ENCODE results near the gene DNAH9.

The DNAH9 gene

DNA sequence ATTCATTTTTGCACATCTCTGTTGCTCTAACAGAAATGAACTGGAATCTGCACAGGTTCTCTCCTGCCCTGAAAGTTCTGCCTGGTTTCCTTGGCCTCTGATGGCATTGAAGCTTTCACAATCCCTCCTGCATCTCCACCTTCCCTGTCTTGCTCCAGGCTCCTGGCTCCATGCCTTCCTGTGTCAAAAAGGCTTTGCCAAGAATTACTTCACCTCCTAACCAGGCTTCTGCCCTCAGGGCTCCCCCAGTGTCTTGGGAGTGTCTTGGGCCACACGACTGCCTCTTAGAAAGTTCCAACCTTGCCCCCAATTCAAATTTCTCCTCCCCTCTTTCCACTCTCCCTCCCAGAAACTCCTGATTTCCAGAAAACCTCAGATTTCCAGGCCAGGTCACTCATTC is 37.0 kb upstream of the DNAH9 start:
- TF ChIP-seq, protein P1, sequence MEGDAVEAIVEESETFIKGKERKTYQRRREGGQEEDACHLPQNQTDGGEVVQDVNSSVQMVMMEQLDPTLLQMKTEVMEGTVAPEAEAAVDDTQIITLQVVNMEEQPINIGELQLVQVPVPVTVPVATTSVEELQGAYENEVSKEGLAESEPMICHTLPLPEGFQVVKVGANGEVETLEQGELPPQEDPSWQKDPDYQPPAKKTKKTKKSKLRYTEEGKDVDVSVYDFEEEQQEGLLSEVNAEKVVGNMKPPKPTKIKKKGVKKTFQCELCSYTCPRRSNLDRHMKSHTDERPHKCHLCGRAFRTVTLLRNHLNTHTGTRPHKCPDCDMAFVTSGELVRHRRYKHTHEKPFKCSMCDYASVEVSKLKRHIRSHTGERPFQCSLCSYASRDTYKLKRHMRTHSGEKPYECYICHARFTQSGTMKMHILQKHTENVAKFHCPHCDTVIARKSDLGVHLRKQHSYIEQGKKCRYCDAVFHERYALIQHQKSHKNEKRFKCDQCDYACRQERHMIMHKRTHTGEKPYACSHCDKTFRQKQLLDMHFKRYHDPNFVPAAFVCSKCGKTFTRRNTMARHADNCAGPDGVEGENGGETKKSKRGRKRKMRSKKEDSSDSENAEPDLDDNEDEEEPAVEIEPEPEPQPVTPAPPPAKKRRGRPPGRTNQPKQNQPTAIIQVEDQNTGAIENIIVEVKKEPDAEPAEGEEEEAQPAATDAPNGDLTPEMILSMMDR (IDR thresholded peaks at IDR 0.05; ENCODE audit: low read depth, low read length, missing control alignments), result no peak
- in situ Hi-C loops (cut with HindIII; ENCODE audit: low pct_ligation_motif_present, low sequenced_read_pairs), result no loop called here
- no peaks in the 10 kb centered on the region for H3K36me3 ChIP-seq (replicated peaks)
- H3K4me3 ChIP-seq (ENCODE audit: low read depth, low read length), result no peak overlapping the region
- DNase-seq, result no peak
- H3K27ac ChIP-seq, result no peak overlapping the region
- H3K27me3 ChIP-seq (replicated peaks), result no peaks in the 10 kb centered on the region

DNA sequence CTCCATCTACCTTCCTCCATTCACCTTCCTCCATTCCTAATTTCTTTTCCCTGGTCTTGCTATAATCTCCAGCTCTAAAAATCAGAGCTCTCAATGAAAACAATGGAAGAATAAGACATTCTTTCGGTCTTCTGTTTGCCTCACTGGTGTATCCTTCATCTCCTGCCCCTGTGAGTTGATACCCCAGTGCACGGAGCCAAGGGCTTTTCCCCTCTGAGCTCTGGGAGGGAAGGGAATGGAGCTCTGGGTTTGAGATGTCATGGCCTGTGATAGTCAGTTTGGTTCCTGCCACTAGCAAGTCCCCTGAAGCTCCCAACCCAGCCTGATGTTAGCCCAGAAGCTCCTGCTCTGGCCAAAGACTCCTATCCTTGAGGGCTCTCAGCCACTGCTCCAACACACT is 36.6 kb upstream of the DNAH9 start:
- no peaks in the 10 kb centered on the region for H3K36me3 ChIP-seq (replicated peaks)
- TF ChIP-seq, protein P1 (IDR thresholded peaks at IDR 0.05; ENCODE audit: low read depth, low read length, missing control alignments), result no peak
- DNase-seq, result no peak
- in situ Hi-C loops (cut with HindIII; ENCODE audit: low pct_ligation_motif_present, low sequenced_read_pairs), result no loop called here
- H3K27ac ChIP-seq, result no peak overlapping the region
- H3K4me3 ChIP-seq (ENCODE audit: low read depth, low read length), result no peak overlapping the region
- H3K27me3 ChIP-seq (replicated peaks), result no peaks in the 10 kb centered on the region

DNA sequence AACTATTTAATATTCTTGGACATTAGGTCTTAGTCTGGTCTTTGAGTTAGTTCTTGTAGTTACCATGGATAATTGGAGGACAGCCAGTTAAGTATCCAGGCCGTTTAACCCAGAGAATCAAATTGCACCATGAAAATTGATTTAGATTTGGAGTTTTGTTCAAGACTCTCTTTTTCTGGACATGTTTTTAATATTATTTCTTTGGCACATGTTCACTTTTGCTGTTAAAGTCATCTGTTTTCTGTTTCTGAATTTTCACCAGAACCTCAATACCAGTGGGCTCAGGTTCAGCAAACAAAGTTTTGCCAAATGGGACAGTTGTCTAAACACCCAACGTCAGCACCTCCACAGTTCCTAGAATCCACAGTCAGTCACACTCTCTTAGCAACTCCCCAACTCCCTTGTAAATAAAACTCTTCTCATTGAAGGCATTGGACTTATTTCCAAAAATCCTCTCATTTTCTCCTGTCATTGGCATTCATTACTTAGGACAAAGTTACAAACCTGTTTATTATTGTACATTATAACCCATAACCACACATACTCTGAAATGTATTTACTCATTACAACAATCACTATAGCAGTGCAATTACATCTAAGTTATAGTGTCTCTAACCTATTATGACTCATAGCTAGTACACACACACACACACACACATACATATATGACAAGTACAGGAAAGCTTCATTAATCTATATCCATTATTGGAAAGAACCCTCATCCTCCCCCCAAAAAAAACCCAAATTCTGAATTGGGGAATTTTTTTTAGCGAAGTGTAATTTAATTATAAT is 33.5 kb upstream of the DNAH9 start:
- Histone ChIP-seq H3K27ac (no peak overlapping the region), H3K4me3 (ENCODE audit: low read depth, low read length) (no peak overlapping the region), H3K27me3 (replicated peaks) (no peaks in the 10 kb centered on the region), H3K36me3 (replicated peaks) (no peaks in the 10 kb centered on the region)
- TF ChIP-seq, protein P1 (IDR thresholded peaks at IDR 0.05; ENCODE audit: low read depth, low read length, missing control alignments), result no peak
- no peak for DNase-seq
- in situ Hi-C loops (cut with HindIII; ENCODE audit: low pct_ligation_motif_present, low sequenced_read_pairs), result no loop called here

DNA sequence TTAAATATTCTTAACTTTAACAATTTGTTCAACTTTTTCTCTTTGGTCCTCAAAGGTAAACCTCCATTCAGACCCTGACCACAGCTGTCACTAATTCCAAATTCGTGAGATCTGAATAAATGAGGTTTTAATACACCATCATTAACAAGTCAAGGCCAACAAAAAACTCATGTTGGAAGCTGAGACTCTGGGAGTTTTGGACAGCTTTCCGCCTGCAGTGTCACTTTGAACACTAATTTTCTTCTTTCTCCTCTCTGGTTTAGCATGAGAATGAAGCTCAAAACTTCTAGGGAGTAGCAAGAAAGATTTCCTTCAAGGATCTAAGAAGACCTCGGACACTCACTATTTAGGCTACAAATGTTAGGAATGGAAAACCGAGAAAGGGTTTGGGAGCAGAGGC is 32.7 kb upstream of the DNAH9 start:
- Histone ChIP-seq H3K4me3 (ENCODE audit: low read depth, low read length) (no peak overlapping the region), H3K36me3 (replicated peaks) (no peaks in the 10 kb centered on the region), H3K27me3 (replicated peaks) (no peaks in the 10 kb centered on the region), H3K27ac (no peak overlapping the region)
- DNase-seq, result no peak
- TF ChIP-seq, protein P1 (IDR thresholded peaks at IDR 0.05; ENCODE audit: low read depth, low read length, missing control alignments), result no peak
- in situ Hi-C loops (cut with HindIII; ENCODE audit: low pct_ligation_motif_present, low sequenced_read_pairs), result no loop called here

DNA sequence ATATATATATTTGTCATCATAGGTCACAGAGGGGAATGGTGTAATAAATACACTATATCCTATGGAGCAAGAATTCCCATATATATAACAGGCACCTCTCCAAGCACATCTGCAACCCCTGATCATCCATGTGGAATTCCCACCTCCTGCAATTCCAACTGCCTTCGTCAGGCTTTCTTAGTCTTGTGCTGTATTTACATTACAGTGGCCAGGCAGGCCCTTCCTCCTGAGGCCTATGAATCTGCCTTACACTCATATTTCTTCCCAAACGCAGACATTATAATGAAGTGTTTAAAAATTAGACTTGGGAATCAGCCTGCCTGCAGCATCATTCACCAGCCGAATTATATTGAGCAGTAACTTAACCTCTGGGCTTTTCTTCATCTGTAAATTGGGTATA is 19.3 kb upstream of the DNAH9 start:
- in situ Hi-C loops (cut with HindIII; ENCODE audit: low pct_ligation_motif_present, low sequenced_read_pairs), result no loop called here
- H3K4me3 ChIP-seq (ENCODE audit: low read depth, low read length), result no peak overlapping the region
- no peaks in the 10 kb centered on the region for H3K27me3 ChIP-seq (replicated peaks)
- DNase-seq, result no peak
- H3K27ac ChIP-seq, result no peak overlapping the region
- TF ChIP-seq, protein P1 (IDR thresholded peaks at IDR 0.05; ENCODE audit: low read depth, low read length, missing control alignments), result no peak
- no peaks in the 10 kb centered on the region for H3K36me3 ChIP-seq (replicated peaks)

DNA sequence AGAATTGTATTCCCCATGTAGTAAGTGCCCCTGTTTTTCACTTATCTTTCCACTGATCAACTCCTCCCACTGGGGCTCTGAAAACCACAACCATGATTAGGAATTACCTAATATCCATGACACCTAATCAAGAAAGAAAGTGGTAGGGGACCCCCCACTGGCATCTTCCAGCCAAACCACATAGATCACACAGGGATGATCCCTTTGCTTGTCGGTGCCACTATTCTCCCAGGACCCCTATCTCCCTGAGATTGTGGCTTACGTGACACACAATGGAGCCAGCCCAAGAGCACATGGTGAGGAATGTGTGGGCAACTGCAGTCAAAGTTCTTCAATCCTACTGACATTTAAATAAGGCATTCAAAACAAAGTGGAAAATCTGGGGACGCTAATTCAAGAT is 17.6 kb upstream of the DNAH9 start:
- in situ Hi-C loops (cut with HindIII; ENCODE audit: low pct_ligation_motif_present, low sequenced_read_pairs), result no loop called here
- no peaks in the 10 kb centered on the region for H3K36me3 ChIP-seq (replicated peaks)
- H3K27ac ChIP-seq, result no peak overlapping the region
- H3K4me3 ChIP-seq (ENCODE audit: low read depth, low read length), result no peak overlapping the region
- TF ChIP-seq, protein P1 (IDR thresholded peaks at IDR 0.05; ENCODE audit: low read depth, low read length, missing control alignments), result no peak
- H3K27me3 ChIP-seq (replicated peaks), result no peaks in the 10 kb centered on the region
- DNase-seq, result no peak
